ENCODE results near the gene LIMS2. TPM values are rescaled to one million over a fixed set of nuclear protein-coding genes. Genes with fewer than 3 reads are reported as not detected.
A peak's percentile ranks its signal among the peaks of the same experiment; 100 is the strongest.

The LIMS2 gene
- total RNA-seq, 3 donors from 2014 or later, result 4.4 to 8.8 (median 5.2) TPM

- no peaks in the 10 kb centered on the region for H3K36me3 Mint-ChIP-seq (ENCODE audit: insufficient read depth)
- no peak overlapping the region for H3K4me3 Mint-ChIP-seq
- peaks cover 14% of the 10 kb centered on the region for H3K4me1 Mint-ChIP-seq (ENCODE audit: low read depth)
- no peaks in the 10 kb centered on the region for H3K9me3 Mint-ChIP-seq
- ATAC-seq, result no peak
- no peaks in the 10 kb centered on the region for H3K27me3 Mint-ChIP-seq (ENCODE audit: low read depth)
- DNase-seq, result no peak
Observed at GRCh38 chr2:127650785-127651380, 24.4 kb downstream of the LIMS2 start.

GRCh38 chr2:127650041-127650784 lies 25.1 kb downstream of the LIMS2 start:
- no peaks in the 10 kb centered on the region for H3K27me3 Mint-ChIP-seq (ENCODE audit: low read depth)
- no peaks in the 10 kb centered on the region for H3K9me3 Mint-ChIP-seq
- DNase-seq, result no peak
- peaks cover 14% of the 10 kb centered on the region for H3K4me1 Mint-ChIP-seq (ENCODE audit: low read depth)
- no peaks in the 10 kb centered on the region for H3K36me3 Mint-ChIP-seq (ENCODE audit: insufficient read depth)
- H3K4me3 Mint-ChIP-seq, result no peak overlapping the region
- no peak for ATAC-seq

- no peak overlapping the region for H3K4me3 Mint-ChIP-seq
- peaks cover 14% of the 10 kb centered on the region for H3K4me1 Mint-ChIP-seq (ENCODE audit: low read depth)
- H3K9me3 Mint-ChIP-seq, result no peaks in the 10 kb centered on the region
- DNase-seq (peak; percentile 89), ATAC-seq (peak; percentile 80 to 83)
- H3K27me3 Mint-ChIP-seq (ENCODE audit: low read depth), result no peaks in the 10 kb centered on the region
- H3K36me3 Mint-ChIP-seq (ENCODE audit: insufficient read depth), result no peaks in the 10 kb centered on the region
Observed at GRCh38 chr2:127649684-127650040, 25.7 kb downstream of the LIMS2 start.

GRCh38 chr2:127649100-127649611 lies 26.2 kb downstream of the LIMS2 start:
- Mint-ChIP-seq H3K4me3 (no peak overlapping the region), H3K27me3 (ENCODE audit: low read depth) (no peaks in the 10 kb centered on the region), H3K4me1 (ENCODE audit: low read depth) (peaks cover 14% of the 10 kb centered on the region), H3K36me3 (ENCODE audit: insufficient read depth) (no peaks in the 10 kb centered on the region), H3K9me3 (no peaks in the 10 kb centered on the region)
- ATAC-seq, result peak; percentile 35 to 51
- DNase-seq, result no peak

GRCh38 chr2:127648321-127648720 lies 27.0 kb downstream of the LIMS2 start:
- no peaks in the 10 kb centered on the region for H3K27me3 Mint-ChIP-seq (ENCODE audit: low read depth)
- DNase-seq (no peak), ATAC-seq (no peak)
- no peaks in the 10 kb centered on the region for H3K36me3 Mint-ChIP-seq (ENCODE audit: insufficient read depth)
- no peaks in the 10 kb centered on the region for H3K9me3 Mint-ChIP-seq
- H3K4me1 Mint-ChIP-seq (ENCODE audit: low read depth), result peaks cover 16% of the 10 kb centered on the region
- no peak overlapping the region for H3K4me3 Mint-ChIP-seq

- Mint-ChIP-seq H3K4me1 (ENCODE audit: low read depth) (peaks cover 19% of the 10 kb centered on the region), H3K36me3 (ENCODE audit: insufficient read depth) (no peaks in the 10 kb centered on the region), H3K9me3 (no peaks in the 10 kb centered on the region), H3K27me3 (ENCODE audit: low read depth) (no peaks in the 10 kb centered on the region), H3K4me3 (no peak overlapping the region)
- no peak for ATAC-seq
- DNase-seq, result no peak
Observed at GRCh38 chr2:127647242-127648190, 27.8 kb downstream of the LIMS2 start.

GRCh38 chr2:127646487-127647241 lies 28.7 kb downstream of the LIMS2 start:
- DNase-seq (no peak), ATAC-seq (no peak)
- Mint-ChIP-seq H3K27me3 (ENCODE audit: low read depth) (no peaks in the 10 kb centered on the region), H3K9me3 (no peaks in the 10 kb centered on the region), H3K4me3 (no peak overlapping the region), H3K4me1 (ENCODE audit: low read depth) (peaks cover 23% of the 10 kb centered on the region), H3K36me3 (ENCODE audit: insufficient read depth) (no peaks in the 10 kb centered on the region)

- H3K36me3 Mint-ChIP-seq (ENCODE audit: insufficient read depth), result no peaks in the 10 kb centered on the region
- ATAC-seq, result no peak
- H3K4me3 Mint-ChIP-seq, result no peak within 1 kb of the TSS
- no peaks in the 10 kb centered on the region for H3K27me3 Mint-ChIP-seq (ENCODE audit: low read depth)
- no peaks in the 10 kb centered on the region for H3K9me3 Mint-ChIP-seq
- no peak for DNase-seq
- peaks cover 28% of the 10 kb centered on the region for H3K4me1 Mint-ChIP-seq (ENCODE audit: low read depth)
Observed at GRCh38 chr2:127645395-127646291, 29.7 kb downstream of the LIMS2 start, which contains the start of gene GPR17. Gene GPR17, plus strand, starts transcription at chr2:127646153. Its CDS starts 4,583 bp downstream, at chr2:127650736.

GRCh38 chr2:127645026-127645394 lies 30.3 kb downstream of the LIMS2 start:
- H3K36me3 Mint-ChIP-seq (ENCODE audit: insufficient read depth), result no peaks in the 10 kb centered on the region
- H3K4me1 Mint-ChIP-seq (ENCODE audit: low read depth), result peaks cover 33% of the 10 kb centered on the region
- no peak overlapping the region for H3K4me3 Mint-ChIP-seq
- no peak for ATAC-seq
- H3K9me3 Mint-ChIP-seq, result no peaks in the 10 kb centered on the region
- no peaks in the 10 kb centered on the region for H3K27me3 Mint-ChIP-seq (ENCODE audit: low read depth)
- DNase-seq, result no peak

- DNase-seq (no peak), ATAC-seq (no peak)
- Mint-ChIP-seq H3K36me3 (ENCODE audit: insufficient read depth) (no peaks in the 10 kb centered on the region), H3K4me3 (no peak overlapping the region), H3K27me3 (ENCODE audit: low read depth) (no peaks in the 10 kb centered on the region), H3K9me3 (no peaks in the 10 kb centered on the region), H3K4me1 (ENCODE audit: low read depth) (peaks cover 33% of the 10 kb centered on the region)
Observed at GRCh38 chr2:127644066-127645025, 31.0 kb downstream of the LIMS2 start.

GRCh38 chr2:127643439-127644065 lies 31.8 kb downstream of the LIMS2 start:
- peaks cover 39% of the 10 kb centered on the region for H3K4me1 Mint-ChIP-seq (ENCODE audit: low read depth)

More at GRCh38 chr2:127643439-127644065, 31.8 kb downstream of the LIMS2 start:
- no peak for ATAC-seq
- Mint-ChIP-seq H3K9me3 (no peaks in the 10 kb centered on the region), H3K36me3 (ENCODE audit: insufficient read depth) (no peaks in the 10 kb centered on the region), H3K27me3 (ENCODE audit: low read depth) (no peaks in the 10 kb centered on the region), H3K4me3 (no peak overlapping the region)
- DNase-seq, result no peak

Measured in activated T-cell treated with anti-CD3 and anti-CD28 coated beads, Interleukin-2, amount 50 U/mL, for 4 hours (primary cell).